CD4-positive, alpha-beta T cell treated with Interleukin-17A for 1 hour (primary cell): ENCODE measurements around the gene LGALS16.
"Not testable (repeated sequence)": the region's sequence is repeated elsewhere in the genome, so short reads cannot be mapped to it uniquely, and the experiment has no call there.

Source experiments
- DNase-seq: peaks from one replicate; pipeline ENCODE4 v3.0.0-alpha.2; 2020

The LGALS16 gene

DNA sequence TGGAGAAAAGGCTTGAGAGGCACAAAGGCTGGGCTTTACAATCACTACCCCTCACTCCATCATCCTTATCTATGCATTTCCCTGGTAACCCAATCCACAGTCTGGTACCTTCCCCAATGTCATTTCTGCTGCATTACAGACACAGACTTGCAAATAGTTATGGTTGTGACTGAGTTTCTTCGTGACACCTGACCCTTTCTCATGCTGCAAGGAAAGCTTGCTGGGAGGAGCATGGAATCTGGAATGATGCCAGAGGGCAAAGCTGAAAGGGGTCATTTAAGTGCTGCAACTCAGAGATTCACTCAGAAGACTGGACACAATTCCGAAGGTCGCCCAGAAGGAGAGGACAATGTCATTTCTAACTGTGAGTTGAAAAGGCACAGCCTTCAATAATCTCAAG lies at the start of gene LGALS16:
LGALS16 (plus strand) TSS at position 301 of the 400 bp plus-strand sequence; CDS start at position 350, 49 bp downstream.
- no peak for DNase-seq

DNA sequence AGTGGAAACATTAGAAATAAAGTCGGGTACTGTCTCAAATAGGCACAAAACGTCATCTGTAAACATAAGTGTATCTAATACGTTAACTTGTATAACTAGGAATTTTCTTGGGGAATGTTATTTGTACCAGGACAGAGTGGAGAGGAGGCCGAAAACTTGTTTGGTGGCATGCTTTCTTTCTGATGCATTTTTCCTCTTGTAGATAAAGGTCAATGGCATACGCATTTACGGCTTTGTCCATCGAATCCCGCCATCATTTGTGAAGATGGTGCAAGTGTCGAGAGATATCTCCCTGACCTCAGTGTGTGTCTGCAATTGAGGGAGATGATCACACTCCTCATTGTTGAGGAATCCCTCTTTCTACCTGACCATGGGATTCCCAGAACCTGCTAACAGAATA lies 48.7 kb upstream of the LGALS16 start:
- no peak for DNase-seq

- no peak for DNase-seq
These were observed 48.2 kb upstream of the LGALS16 start for GRCh38 chr19:39607561-39607960.

GRCh38 chr19:39613597-39613996 lies 42.1 kb upstream of the LGALS16 start:
- no peak for DNase-seq

DNA sequence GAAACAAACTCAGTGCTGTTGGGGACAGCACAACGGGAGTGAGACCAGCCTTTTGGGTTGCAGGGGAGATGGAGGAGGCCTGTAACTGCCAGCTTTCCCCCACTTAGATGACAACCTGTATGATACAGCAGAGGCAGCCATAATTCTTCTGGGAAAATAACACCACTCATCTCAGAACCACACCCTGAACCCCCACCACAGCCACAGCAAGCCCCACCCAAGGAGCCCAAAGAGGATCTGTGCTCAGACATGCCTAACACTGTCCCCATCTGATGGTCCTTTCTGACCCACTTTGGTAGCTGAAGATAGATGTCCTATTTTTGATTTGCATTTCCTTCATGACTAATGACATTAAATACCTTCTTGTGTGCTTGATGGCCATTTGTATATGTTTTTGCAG lies 38.0 kb upstream of the LGALS16 start:
- DNase-seq: no peak

DNA sequence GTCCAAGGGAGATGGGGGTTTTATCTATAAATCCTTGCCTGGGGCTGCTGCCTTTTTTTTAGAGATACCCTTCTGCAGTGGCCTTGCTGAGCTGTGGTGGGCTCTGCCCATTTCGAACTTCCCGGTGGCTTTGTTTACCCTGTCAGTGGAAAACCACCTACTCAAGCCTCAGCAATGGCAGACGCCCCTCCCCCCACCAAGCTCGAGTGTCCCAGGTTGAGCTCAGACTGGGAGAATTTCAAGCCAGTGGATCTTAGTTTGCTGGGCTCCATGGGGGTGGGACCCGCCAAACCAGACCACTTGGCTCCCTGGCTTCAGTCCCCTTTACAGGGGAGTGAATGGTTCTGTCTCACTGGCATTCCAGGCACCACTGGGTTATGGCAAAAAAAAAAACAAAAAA lies 31.8 kb upstream of the LGALS16 start:
- no peak for DNase-seq

DNA sequence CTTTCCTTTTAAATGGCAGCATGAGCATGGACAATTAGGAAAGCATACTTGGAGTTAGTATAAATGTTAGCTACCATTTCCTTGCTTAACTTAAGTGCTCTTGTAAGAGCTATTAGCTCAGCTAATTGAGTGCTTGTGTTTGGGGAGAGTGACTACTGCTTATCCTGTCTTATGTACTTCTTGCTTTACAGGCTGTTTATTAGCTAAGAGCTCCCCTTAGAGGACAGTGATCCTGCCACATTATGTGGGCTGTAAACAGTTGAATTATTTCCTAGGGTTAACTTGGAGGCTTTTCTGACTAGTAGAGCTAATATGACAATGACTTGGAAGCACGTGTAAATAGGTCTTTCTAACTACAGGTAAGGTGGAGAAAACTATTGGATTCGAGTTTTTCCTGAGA lies 28.1 kb upstream of the LGALS16 start:
- DNase-seq: peak; percentile 24

- DNase-seq: no peak
These were observed 24.5 kb upstream of the LGALS16 start for GRCh38 chr19:39631178-39631577.

DNA sequence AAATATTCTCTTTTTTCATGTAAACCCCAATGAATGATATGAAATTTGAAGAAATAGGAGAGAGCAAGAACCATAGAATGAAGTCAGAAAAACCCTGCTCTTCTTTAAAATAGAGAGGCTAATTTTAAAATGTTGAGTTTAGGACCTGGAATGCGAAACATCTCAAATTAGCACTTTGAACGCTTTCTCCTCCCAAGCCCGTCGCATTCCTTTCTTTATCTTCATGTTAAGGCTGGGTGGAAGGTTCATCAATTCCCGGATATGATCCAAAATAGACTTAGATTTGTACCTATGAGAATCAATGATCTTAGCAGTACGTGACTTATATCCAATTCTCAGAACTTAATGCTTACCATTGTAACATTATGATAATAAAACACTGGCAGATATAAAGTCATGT lies 24.1 kb upstream of the LGALS16 start:
- DNase-seq: no peak

DNA sequence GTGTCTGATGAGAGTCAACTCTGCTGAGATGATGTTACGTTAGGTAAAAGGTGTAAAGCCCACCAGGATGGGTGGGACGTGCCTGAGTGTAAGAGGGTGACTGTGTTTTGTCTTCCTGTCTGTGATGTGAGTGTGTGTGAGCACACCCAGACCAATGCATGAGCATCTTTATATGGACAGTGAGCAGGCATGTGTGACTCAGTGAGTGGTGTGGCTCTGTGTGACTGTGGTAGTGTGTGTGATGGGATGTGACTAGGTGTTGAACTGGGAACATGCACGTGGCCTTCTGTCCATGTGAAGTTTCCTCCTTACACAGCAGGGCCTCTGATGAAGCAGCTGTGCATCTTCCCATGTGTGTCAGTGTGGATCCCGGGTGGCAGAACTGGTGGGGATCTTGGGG lies 17.8 kb upstream of the LGALS16 start:
- no peak for DNase-seq

GRCh38 chr19:39641773-39642172 lies 13.9 kb upstream of the LGALS16 start:
- DNase-seq: no peak

DNA sequence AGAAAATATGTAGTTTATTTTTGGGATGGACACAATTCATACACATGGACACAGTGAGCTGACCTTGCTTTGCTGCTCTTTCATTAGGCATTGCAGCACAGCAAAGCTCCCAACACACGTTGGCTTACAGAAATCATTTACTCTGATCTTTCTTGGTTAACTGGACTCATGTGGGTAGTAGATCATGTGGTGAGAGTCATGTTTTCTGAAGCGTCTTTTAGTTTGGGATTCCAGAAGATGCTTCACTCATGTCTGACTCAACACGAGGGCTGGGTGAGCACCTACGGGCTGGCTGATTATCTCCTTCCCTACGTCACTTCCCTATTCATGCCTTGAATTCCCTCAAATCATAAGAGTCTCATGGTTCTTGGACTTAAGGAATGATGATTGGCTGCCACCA lies 12.1 kb upstream of the LGALS16 start:
- no peak for DNase-seq

- no peak for DNase-seq
These were observed 9.8 kb upstream of the LGALS16 start for GRCh38 chr19:39645800-39646411.

DNA sequence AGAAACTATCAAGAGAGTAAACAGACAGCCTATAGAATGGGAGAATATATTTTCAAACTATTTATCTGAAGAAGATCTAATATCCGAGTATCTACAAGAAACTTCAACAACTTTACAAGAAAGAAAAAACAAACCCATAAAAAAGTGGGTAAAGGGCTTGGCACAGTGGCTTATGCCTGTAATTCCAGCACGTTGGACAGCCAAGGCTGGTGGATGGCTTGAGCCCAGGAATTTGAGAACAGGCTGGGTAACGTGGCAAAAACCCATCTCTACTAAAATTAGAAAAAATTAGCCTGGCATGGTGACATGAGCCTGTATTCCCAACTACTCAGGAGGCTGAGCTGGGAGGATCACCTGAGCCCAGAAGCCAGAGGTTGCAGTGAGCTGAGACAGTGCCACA lies 7.8 kb upstream of the LGALS16 start:
- no peak for DNase-seq

GRCh38 chr19:39659791-39660190 lies 4.1 kb downstream of the LGALS16 start:
- no peak for DNase-seq

- DNase-seq: no peak
These were observed 4.9 kb downstream of the LGALS16 start for GRCh38 chr19:39660661-39661060.

- no peak for DNase-seq
These were observed 5.9 kb downstream of the LGALS16 start for GRCh38 chr19:39661565-39661964.

GRCh38 chr19:39669860-39670259 lies 14.1 kb downstream of the LGALS16 start:
- not testable (repeated sequence) for DNase-seq

GRCh38 chr19:39670998-39671397 lies 15.3 kb downstream of the LGALS16 start:
- DNase-seq: no peak

GRCh38 chr19:39671739-39672363 lies 16.1 kb downstream of the LGALS16 start:
- peak; percentile 75 for DNase-seq

GRCh38 chr19:39672473-39672872 lies 16.8 kb downstream of the LGALS16 start:
- no peak for DNase-seq

GRCh38 chr19:39673862-39674261 lies 18.1 kb downstream of the LGALS16 start:
- peak; percentile 5 for DNase-seq

DNA sequence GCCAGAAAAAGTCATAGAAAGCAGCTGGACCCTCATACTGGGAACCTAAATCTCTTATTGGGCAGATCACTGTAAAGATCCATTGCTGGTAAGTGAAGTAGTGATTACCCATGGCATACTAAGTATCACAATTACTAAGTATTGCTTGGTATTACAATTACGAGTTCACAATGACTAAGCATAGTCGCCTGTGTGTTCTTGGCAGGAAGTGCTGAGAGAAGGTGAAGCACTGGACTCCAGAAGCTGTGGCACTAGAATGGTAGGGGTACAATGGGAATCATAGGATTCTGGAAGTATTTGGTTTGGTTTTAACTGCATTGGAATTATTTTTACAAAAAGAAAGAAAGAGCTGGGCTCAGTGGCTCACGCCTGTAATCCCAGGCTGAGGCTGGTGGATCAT lies 20.3 kb downstream of the LGALS16 start:
- no peak for DNase-seq

DNA sequence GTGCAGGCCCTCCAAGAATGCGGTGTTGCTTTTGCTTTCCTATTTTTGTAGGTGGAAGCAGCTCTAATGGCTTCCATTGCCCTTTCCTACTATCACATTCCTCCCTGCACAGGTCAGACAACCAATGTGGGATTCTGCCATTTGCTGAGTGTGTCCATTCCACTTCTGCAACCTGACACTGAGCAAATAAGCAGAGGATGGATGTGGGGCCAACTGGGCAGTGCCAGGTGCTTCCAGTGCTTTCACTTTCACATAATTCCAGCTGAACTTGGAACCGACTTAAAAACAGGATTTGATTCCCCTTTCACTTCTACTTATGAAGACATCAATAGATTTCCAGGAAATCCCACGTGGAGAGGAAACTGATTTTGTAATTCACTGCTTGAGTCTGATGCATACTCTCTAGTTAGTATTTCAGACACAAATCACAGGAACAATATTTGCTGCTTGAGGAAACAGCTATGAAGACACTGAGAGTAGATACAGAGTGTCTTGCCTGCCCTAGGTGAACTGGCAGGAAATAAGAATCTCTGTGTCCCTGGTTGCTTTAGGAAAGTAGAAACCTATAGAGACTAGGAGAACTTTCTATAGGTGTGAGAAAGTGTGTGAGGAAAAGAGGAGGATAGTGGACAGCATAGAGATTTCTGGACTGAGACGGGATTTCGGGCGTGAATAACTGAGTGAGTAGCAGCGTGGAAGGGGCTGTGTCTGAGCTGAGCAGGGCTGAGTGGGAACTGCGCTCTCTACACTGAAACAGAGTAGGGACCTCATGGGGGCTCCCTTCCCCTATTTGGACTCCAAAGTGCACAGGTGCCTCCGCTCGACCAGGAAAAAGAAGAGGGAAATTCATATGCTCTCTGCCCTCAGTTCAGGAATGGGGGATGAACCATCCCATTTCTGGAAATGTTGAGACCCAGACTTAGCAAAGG lies 22.5 kb downstream of the LGALS16 start:
- no peak for DNase-seq
